OCI-LY3 (cell line): ENCODE data around the gene TIMM21.
A peak's percentile ranks its signal among the peaks of the same experiment; 100 is the strongest.

Experiments used
- H2AFZ ChIP-seq: fragments of 200-600, 300-600 bp; shearing (Covaris generic); 2 replicates; pipeline ENCODE4 v1.6.0; 2014; ENCODE audit warnings: antibody characterized with exemption, low read depth, low read length
- H3K27ac ChIP-seq: fragments of 200-600, 300-600 bp; sonication (generic); 2 replicates; pipeline ENCODE4 v1.5.1; 2014; ENCODE audit warnings: mild to moderate bottlenecking, low read length, moderate library complexity, mixed read lengths
- H3K27me3 ChIP-seq: fragments of 200-600, 300-600 bp; sonication (generic); 2 replicates; pipeline ENCODE4 v1.6.1; 2014; ENCODE audit warnings: low read depth, low read length, mixed read lengths
- H3K36me3 ChIP-seq: fragments of 200-600, 300-600 bp; sonication (generic); replicated peaks from 2 replicates; pipeline ENCODE3; 2014; ENCODE audit warnings: low read depth, low read length, mixed read lengths
- H3K4me1 ChIP-seq: fragments of 300-600, 200-600 bp; sonication (generic); 2 replicates; pipeline ENCODE4 v1.6.1; 2014; ENCODE audit warnings: low read length, mixed read lengths
- H3K4me2 ChIP-seq: fragments of 200-600, 300-600 bp; sonication (generic); 2 replicates; pipeline ENCODE4 v1.6.1; 2014; ENCODE audit warnings: low read length, mixed read lengths
- H3K4me3 ChIP-seq: fragments of 300-600, 200-600 bp; sonication (generic); 2 replicates; pipeline ENCODE4 v1.5.1; 2014; ENCODE audit warnings: antibody characterized with exemption, mild to moderate bottlenecking, low read length, moderate library complexity
- H3K79me2 ChIP-seq: fragments of 300-600, 200-600 bp; shearing (Covaris generic); 2 replicates; pipeline ENCODE4 v1.6.1; 2014; ENCODE audit warnings: mild to moderate bottlenecking, low read length, mixed read lengths
- H3K9ac ChIP-seq: fragments of 300-600, 200-600 bp; shearing (Covaris generic); 2 replicates; pipeline ENCODE4 v1.6.0; 2014; ENCODE audit warnings: mild to moderate bottlenecking, low read length, moderate library complexity
- H3K9me3 ChIP-seq: fragments of 200-600, 300-600 bp; shearing (Covaris generic); 2 replicates; pipeline ENCODE4 v1.6.1; 2014; ENCODE audit warnings: low read length, mixed read lengths; ENCODE audit not compliant: insufficient read depth
- H4K20me1 ChIP-seq: fragments of 200-600, 300-600 bp; sonication (generic); 2 replicates; pipeline ENCODE4 v1.6.1; 2016; ENCODE audit warnings: low read length, mixed read lengths; ENCODE audit not compliant: insufficient read depth
- EZH2phosphoT487 ChIP-seq: fragments of 200-600 bp; shearing (Covaris generic); IDR thresholded peaks from 2 replicates; pipeline ENCODE4 v1.6.1; 2018; ENCODE audit warnings: antibody characterized with exemption, mixed run types, low read depth
- TF ChIP-seq, protein P1 (sequence below): fragments of 200-600, 300-600 bp; sonication (generic); IDR thresholded peaks from 2 replicates; pipeline ENCODE4 v1.5.1; 2014; ENCODE audit warnings: antibody characterized with exemption, low read length, low read depth

TIMM21 gene, protein sequence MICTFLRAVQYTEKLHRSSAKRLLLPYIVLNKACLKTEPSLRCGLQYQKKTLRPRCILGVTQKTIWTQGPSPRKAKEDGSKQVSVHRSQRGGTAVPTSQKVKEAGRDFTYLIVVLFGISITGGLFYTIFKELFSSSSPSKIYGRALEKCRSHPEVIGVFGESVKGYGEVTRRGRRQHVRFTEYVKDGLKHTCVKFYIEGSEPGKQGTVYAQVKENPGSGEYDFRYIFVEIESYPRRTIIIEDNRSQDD

DNA sequence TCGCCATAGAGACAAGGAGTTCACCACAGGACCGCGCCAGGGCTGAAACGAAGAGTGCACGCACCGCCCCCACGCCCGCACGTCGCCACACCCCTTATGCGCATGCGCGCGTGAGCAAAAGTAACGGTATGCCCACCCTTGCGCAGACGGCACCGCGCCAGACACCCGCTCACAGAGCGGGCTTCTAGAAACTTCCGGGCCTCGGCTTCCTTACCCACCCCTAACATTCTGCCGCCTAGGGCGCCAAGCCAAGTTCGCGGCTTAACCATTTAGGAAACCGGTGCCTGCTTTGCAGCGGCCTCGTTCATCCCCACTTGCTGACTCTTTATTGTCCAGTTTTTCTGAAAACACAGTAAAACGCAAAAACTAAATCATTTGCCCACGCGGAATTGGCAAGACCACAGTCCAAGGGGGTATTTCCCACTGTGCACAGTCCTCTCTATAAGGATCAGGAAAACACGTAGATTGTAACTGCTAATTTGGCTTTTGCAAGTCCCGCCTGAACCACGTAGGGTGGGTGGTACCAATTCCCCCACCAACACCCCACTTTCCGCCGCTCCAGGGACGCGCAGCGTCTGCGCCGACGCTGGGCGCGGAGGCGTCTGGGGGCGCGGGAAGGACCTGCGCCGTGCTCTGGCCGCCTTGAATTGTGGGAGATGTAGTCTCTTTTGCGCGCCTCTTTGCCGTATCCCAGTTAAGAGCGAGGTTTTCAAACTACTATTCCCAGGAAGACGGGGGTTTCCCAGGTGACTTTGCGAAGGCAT lies at the start of gene TIMM21, which contains the start of gene FBXO15:
Gene TIMM21, plus strand, starts transcription at position 745 of the 764 bp plus-strand sequence. CDS start 286 bp downstream, outside the sequence.
Gene FBXO15, minus strand, starts transcription at position 56 of the 764 bp plus-strand sequence. Its CDS starts 49 bp downstream, at position 7.
- TF ChIP-seq EZH2phosphoT487: no peak
- TF ChIP-seq, protein P1, sequence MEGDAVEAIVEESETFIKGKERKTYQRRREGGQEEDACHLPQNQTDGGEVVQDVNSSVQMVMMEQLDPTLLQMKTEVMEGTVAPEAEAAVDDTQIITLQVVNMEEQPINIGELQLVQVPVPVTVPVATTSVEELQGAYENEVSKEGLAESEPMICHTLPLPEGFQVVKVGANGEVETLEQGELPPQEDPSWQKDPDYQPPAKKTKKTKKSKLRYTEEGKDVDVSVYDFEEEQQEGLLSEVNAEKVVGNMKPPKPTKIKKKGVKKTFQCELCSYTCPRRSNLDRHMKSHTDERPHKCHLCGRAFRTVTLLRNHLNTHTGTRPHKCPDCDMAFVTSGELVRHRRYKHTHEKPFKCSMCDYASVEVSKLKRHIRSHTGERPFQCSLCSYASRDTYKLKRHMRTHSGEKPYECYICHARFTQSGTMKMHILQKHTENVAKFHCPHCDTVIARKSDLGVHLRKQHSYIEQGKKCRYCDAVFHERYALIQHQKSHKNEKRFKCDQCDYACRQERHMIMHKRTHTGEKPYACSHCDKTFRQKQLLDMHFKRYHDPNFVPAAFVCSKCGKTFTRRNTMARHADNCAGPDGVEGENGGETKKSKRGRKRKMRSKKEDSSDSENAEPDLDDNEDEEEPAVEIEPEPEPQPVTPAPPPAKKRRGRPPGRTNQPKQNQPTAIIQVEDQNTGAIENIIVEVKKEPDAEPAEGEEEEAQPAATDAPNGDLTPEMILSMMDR: no peak
- peak within 1 kb of the TSS; percentile 96 for H3K9ac ChIP-seq
- peaks cover 14% of the 10 kb centered on the region for H3K4me1 ChIP-seq
- peaks cover 46% of the 10 kb centered on the region for H3K79me2 ChIP-seq
- H3K27ac ChIP-seq: peak within 1 kb of the TSS; percentile 86
- H4K20me1 ChIP-seq: peaks cover 11% of the 10 kb centered on the region
- peak within 1 kb of the TSS; percentile 76 for H3K4me2 ChIP-seq
- H3K4me3 ChIP-seq: peak within 1 kb of the TSS; percentile 79
- H2AFZ ChIP-seq: peak within 1 kb of the TSS; percentile 92
- peaks cover 14% of the 10 kb centered on the region for H3K36me3 ChIP-seq
- no peaks in the 10 kb centered on the region for H3K9me3 ChIP-seq
- no peaks in the 10 kb centered on the region for H3K27me3 ChIP-seq

DNA sequence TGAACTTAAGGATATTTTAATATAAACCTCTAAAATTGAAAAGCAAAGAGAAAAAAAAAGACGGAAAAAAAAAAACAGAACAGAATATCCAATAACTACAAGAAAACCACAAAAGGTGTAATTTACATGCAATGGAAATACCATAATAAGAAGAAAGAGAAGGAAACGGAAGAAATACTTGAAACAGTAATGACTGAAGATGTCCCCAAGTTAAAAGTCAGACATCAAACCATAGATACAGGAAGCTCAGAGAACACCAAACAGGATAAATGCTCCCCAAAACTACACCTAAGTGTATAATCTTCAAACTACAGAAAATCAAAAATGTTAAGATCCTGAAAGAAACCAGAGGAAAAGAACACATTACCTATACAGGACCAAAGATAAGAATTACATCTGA lies 39.9 kb upstream of the TIMM21 start:
- H3K4me2 ChIP-seq: no peak overlapping the region
- peaks cover 3% of the 10 kb centered on the region; the same call in 1 of the 2 replicates for H3K9me3 ChIP-seq
- H3K4me1 ChIP-seq: no peaks in the 10 kb centered on the region
- H3K4me3 ChIP-seq: no peak overlapping the region
- H3K79me2 ChIP-seq: no peaks in the 10 kb centered on the region
- H4K20me1 ChIP-seq: no peaks in the 10 kb centered on the region
- TF ChIP-seq EZH2phosphoT487: no peak
- TF ChIP-seq, protein P1: no peak
- no peak overlapping the region for H2AFZ ChIP-seq
- no peaks in the 10 kb centered on the region for H3K36me3 ChIP-seq
- no peaks in the 10 kb centered on the region for H3K27me3 ChIP-seq
- H3K9ac ChIP-seq: no peak overlapping the region
- H3K27ac ChIP-seq: no peak overlapping the region

DNA sequence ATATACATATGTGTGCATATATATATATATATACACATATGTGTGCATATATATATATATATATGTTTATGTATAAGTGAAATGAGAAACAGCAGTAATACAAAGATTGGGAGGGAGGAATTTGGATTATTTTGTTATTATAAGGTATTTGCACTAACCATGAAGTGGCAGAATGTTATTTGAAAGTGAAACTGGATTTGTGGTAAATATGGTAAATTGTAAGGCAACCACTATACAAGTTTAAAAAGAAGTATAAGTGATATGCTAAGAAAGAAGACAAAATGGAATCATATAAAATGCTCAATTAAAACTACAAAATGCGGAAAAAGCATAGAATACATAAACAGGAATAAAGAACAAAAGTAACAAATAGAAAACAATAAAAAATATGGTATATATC lies 38.2 kb upstream of the TIMM21 start:
- Histone ChIP-seq H3K4me3 (no peak overlapping the region), H3K4me1 (no peaks in the 10 kb centered on the region), H3K4me2 (no peak overlapping the region), H3K9me3 (peaks cover 3% of the 10 kb centered on the region; the same call in 1 of the 2 replicates), H4K20me1 (no peaks in the 10 kb centered on the region), H3K9ac (no peak overlapping the region), H3K79me2 (no peaks in the 10 kb centered on the region), H3K36me3 (no peaks in the 10 kb centered on the region), H3K27me3 (no peaks in the 10 kb centered on the region), H2AFZ (no peak overlapping the region), H3K27ac (no peak overlapping the region)
- TF ChIP-seq, protein P1: no peak
- no peak for TF ChIP-seq EZH2phosphoT487

DNA sequence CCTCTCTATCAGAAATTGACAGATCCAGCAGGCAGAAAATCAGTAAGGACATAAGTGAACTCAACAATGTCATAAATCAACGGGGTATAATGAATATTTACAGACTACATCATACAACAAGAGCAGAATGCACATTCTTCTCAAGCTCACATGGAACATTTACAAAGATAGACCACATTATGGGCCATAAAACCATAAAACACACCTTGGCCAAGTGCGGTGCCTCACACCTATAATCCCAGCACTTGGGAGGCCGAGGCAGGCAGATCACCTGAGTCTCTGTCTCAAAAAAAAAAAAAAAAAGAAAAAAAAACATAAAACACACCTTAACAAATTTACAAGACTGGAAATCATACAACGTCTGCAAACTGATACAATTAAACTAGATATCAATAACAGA lies 37.3 kb upstream of the TIMM21 start:
- Histone ChIP-seq H3K4me2 (no peak overlapping the region), H4K20me1 (no peaks in the 10 kb centered on the region), H3K4me1 (no peaks in the 10 kb centered on the region), H3K9ac (no peak overlapping the region), H2AFZ (no peak overlapping the region), H3K27ac (no peak overlapping the region), H3K27me3 (no peaks in the 10 kb centered on the region), H3K79me2 (no peaks in the 10 kb centered on the region), H3K4me3 (no peak overlapping the region), H3K9me3 (peaks cover 3% of the 10 kb centered on the region; the same call in 1 of the 2 replicates), H3K36me3 (no peaks in the 10 kb centered on the region)
- no peak for TF ChIP-seq EZH2phosphoT487
- TF ChIP-seq, protein P1: no peak
